ENCODE data around the gene SPATA2L.
A peak's percentile ranks its signal among the peaks of the same experiment; 100 is the strongest.

SPATA2L gene

GRCh38 chr16:89687092-89687940 lies 14.2 kb downstream of the SPATA2L start:
- TF ChIP-seq ZFX (IDR thresholded peaks at IDR 0.05; ENCODE audit: borderline replicate concordance) (no peak), CTCF (IDR thresholded peaks at IDR 0.05) (0 out of 2 replicates have a peak, but pooled peaks have one; percentile 5)
- peak overlapping the region; percentile 98 for H3K27ac ChIP-seq

- TF ChIP-seq ZFX (IDR thresholded peaks at IDR 0.05; ENCODE audit: borderline replicate concordance) = no peak
- no peak for TF ChIP-seq CTCF (IDR thresholded peaks at IDR 0.05)
- H3K27ac ChIP-seq = peak within 1 kb of the TSS; percentile 98
Measured at GRCh38 chr16:89686520-89687091, 14.9 kb downstream of the SPATA2L start, which contains the start of gene CDK10. Gene CDK10, plus strand, starts transcription at chr16:89686689. Its CDS starts 22 bp downstream, at chr16:89686711.

- TF ChIP-seq ZFX (IDR thresholded peaks at IDR 0.05; ENCODE audit: borderline replicate concordance) = no peak
- TF ChIP-seq CTCF (IDR thresholded peaks at IDR 0.05) = no peak
Measured at GRCh38 chr16:89685916-89686315, 15.6 kb downstream of the SPATA2L start.

GRCh38 chr16:89678258-89678657 lies 23.2 kb downstream of the SPATA2L start:
- no peak overlapping the region for H3K27ac ChIP-seq
- TF ChIP-seq CTCF (IDR thresholded peaks at IDR 0.05) (no peak), ZFX (IDR thresholded peaks at IDR 0.05; ENCODE audit: borderline replicate concordance) (no peak)

More at GRCh38 chr16:89685916-89686315, 15.6 kb downstream of the SPATA2L start:
- peak overlapping the region; percentile 98 for H3K27ac ChIP-seq

GRCh38 chr16:89672177-89672941 lies 29.1 kb downstream of the SPATA2L start:
- peak overlapping the region; percentile 86 for H3K27ac ChIP-seq
- TF ChIP-seq CTCF (IDR thresholded peaks at IDR 0.05) = no peak

- peak overlapping the region; percentile 86; the same call in 1 of the 2 replicates for H3K27ac ChIP-seq
Measured at GRCh38 chr16:89671565-89671964, 29.9 kb downstream of the SPATA2L start.

- TF ChIP-seq ZFX (IDR thresholded peaks at IDR 0.05; ENCODE audit: borderline replicate concordance) (no peak), CTCF (IDR thresholded peaks at IDR 0.05) (no peak)
- peak overlapping the region; percentile 61 for H3K27ac ChIP-seq
Measured at GRCh38 chr16:89670496-89671431, 30.7 kb downstream of the SPATA2L start.

Measured in 22Rv1 (cell line).